HEK293T (cell line): Measurements from ENCODE around the gene CPSF4L.

Source experiments
- ARNT ChIP-seq: fragments of 450-650 bp; IDR thresholded peaks from 2 replicates; pipeline ENCODE4 v1.6.1; 2017; ENCODE audit warnings: mild to moderate bottlenecking
- BHLHE40 ChIP-seq: fragments of 450-650 bp; IDR thresholded peaks from 2 replicates; pipeline ENCODE4 v1.6.1; 2016; ENCODE audit warnings: mild to moderate bottlenecking, moderate library complexity, borderline replicate concordance
- FOXA1 ChIP-seq: fragments of 450-650 bp; IDR thresholded peaks from 2 replicates; pipeline ENCODE4 v1.6.1; 2016; ENCODE audit warnings: mild to moderate bottlenecking
- FOXM1 ChIP-seq: fragments of 450-650 bp; IDR thresholded peaks from 2 replicates; pipeline ENCODE4 v1.6.1; 2017; ENCODE audit warnings: mild to moderate bottlenecking, borderline replicate concordance
- HDGF ChIP-seq: fragments of 450-650 bp; IDR thresholded peaks from 2 replicates; pipeline ENCODE4 v1.6.1; 2017; ENCODE audit warnings: antibody characterized with exemption, borderline replicate concordance
- NFRKB ChIP-seq: fragments of 450-650 bp; IDR thresholded peaks from 2 replicates; pipeline ENCODE4 v1.6.1; 2016; ENCODE audit warnings: mild to moderate bottlenecking, moderate library complexity
- SP1 ChIP-seq: fragments of 450-650 bp; IDR thresholded peaks from 2 replicates; pipeline ENCODE4 v1.6.1; 2017
- SUZ12 ChIP-seq: fragments of 450-650 bp; IDR thresholded peaks from 2 replicates; pipeline ENCODE4 v1.6.1; 2016; ENCODE audit warnings: mild to moderate bottlenecking

GRCh38 chr17:73249700-73250099 lies 12.0 kb downstream of the CPSF4L start:
- TF ChIP-seq SP1 (no peak), BHLHE40 (no peak), FOXM1 (no peak), FOXA1 (no peak), SUZ12 (no peak), ARNT (no peak), HDGF (no peak), NFRKB (no peak)
